Vagina (tissue), 2 donors: Measurements from ENCODE around the gene YIPF1.

Source experiments
- POLR2A ChIP-seq, 2 donors: fragments of 450-650 bp; IDR thresholded peaks; one replicate each; pipeline ENCODE4 v1.6.1; 2017; ENCODE audit warnings: antibody characterized with exemption in 2 of 2, mild to moderate bottlenecking in 2 of 2, moderate library complexity in 2 of 2
- POLR2AphosphoS5 ChIP-seq, 2 donors: sonication (generic); formaldehyde crosslinking; IDR thresholded peaks; one replicate each; pipeline ENCODE4 v1.9.0; 2017; ENCODE audit warnings: antibody characterized with exemption in 2 of 2, mild to moderate bottlenecking in 2 of 2, low read depth in 1 of 2; ENCODE audit not compliant: insufficient read depth in 1 of 2
- TF ChIP-seq, protein P1 (sequence below), 3 experiments: fragments of 450-650 bp in 2 of 3; fragments of 200-600 bp in 1 of 3; sonication (generic) in 1 of 3; IDR thresholded peaks; one replicate each; pipeline ENCODE4 v1.5.1; 2017 to 2019; ENCODE audit warnings: antibody characterized with exemption in 3 of 3, mild to moderate bottlenecking in 2 of 3, moderate library complexity in 2 of 3

DNA sequence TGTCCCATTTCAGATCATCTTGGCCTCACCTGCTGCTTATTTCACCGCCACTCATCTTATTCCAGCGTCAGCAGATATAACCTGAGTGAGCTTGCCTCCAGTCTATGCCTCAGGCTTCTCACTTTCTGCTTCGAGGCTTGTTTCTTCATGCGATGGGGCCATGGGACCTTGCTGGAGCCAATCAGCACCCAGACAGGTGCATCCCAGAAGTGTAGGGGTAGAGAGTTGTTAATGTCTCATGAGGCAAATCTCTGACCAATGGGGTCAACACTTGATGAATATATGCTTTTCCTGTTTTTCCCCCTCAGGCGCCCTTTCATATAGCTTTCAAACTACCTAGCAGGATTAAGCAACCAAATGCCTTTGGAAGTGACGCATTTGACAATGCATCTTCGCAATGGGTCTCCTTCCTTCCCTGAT, 935 bp upstream of the YIPF1 start:
- TF ChIP-seq, protein P1, sequence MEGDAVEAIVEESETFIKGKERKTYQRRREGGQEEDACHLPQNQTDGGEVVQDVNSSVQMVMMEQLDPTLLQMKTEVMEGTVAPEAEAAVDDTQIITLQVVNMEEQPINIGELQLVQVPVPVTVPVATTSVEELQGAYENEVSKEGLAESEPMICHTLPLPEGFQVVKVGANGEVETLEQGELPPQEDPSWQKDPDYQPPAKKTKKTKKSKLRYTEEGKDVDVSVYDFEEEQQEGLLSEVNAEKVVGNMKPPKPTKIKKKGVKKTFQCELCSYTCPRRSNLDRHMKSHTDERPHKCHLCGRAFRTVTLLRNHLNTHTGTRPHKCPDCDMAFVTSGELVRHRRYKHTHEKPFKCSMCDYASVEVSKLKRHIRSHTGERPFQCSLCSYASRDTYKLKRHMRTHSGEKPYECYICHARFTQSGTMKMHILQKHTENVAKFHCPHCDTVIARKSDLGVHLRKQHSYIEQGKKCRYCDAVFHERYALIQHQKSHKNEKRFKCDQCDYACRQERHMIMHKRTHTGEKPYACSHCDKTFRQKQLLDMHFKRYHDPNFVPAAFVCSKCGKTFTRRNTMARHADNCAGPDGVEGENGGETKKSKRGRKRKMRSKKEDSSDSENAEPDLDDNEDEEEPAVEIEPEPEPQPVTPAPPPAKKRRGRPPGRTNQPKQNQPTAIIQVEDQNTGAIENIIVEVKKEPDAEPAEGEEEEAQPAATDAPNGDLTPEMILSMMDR (IDR thresholded peaks at IDR 0.05) = no peak
- no peak for TF ChIP-seq POLR2A (IDR thresholded peaks at IDR 0.05)
- TF ChIP-seq POLR2AphosphoS5 (IDR thresholded peaks at IDR 0.05; ENCODE audit: insufficient read depth in 1 of 2, low read depth in 1 of 2) = no peak
